Liver (tissue), 9 donors: ENCODE data around the gene WDR17. TPM values are rescaled to one million over a fixed set of nuclear protein-coding genes. Genes with fewer than 3 reads are reported as not detected.

Source experiments
- DNase-seq: peaks from one replicate; pipeline ENCODE4 v3.0.0-alpha.2; 2017; ENCODE audit warnings: low spot score
- H3K27ac ChIP-seq, 2 donors: one replicate each; pipeline ENCODE4 v1.7.0; 2013; ENCODE audit warnings: inconsistent platforms in 2 of 2, low read length in 2 of 2, control low read depth in 1 of 2, low read depth in 1 of 2, mild to moderate bottlenecking in 1 of 2
- H3K27me3 ChIP-seq, 4 donors: one replicate each; pipeline versions ENCODE4 v1.6.1 to v1.7.0; 2013; ENCODE audit warnings: low read length in 3 of 4, inconsistent platforms in 1 of 4, mild to moderate bottlenecking in 1 of 4, moderate library complexity in 1 of 4; ENCODE audit not compliant: control insufficient read depth in 4 of 4, insufficient read depth in 4 of 4
- H3K36me3 ChIP-seq, 4 donors: one replicate each; pipeline versions ENCODE4 v1.6.1 to v1.7.0; 2013; ENCODE audit warnings: low read length in 3 of 4, mild to moderate bottlenecking in 3 of 4, low read depth in 1 of 4, moderate library complexity in 1 of 4; ENCODE audit not compliant: control insufficient read depth in 4 of 4, insufficient read depth in 3 of 4
- H3K4me1 ChIP-seq, 4 donors: one replicate each; pipeline versions ENCODE4 v1.6.1 to v1.7.0; 2013; ENCODE audit warnings: low read length in 3 of 4, mild to moderate bottlenecking in 3 of 4, moderate library complexity in 1 of 4; ENCODE audit not compliant: control insufficient read depth in 4 of 4, insufficient read depth in 4 of 4
- H3K4me3 ChIP-seq, 3 donors: one replicate each; pipeline versions ENCODE4 v1.6.1 to v1.7.0; 2013; ENCODE audit warnings: low read length in 3 of 3, control low read depth in 1 of 3, low read depth in 1 of 3, mild to moderate bottlenecking in 1 of 3
- H3K9ac ChIP-seq, 2 donors: one replicate each; pipeline ENCODE4 v1.7.0; 2013; ENCODE audit warnings: low read length in 2 of 2, mild to moderate bottlenecking in 2 of 2, moderate library complexity in 2 of 2, control low read depth in 1 of 2, low read depth in 1 of 2
- H3K9me3 ChIP-seq, 4 donors: one replicate each; pipeline versions ENCODE4 v1.6.1 to v1.7.0; 2013; ENCODE audit warnings: low read length in 3 of 4; ENCODE audit not compliant: control insufficient read depth in 4 of 4
- EGR1 ChIP-seq, 2 donors: IDR thresholded peaks; 2 replicates each; pipeline ENCODE4 v1.6.1; 2016 to 2018; ENCODE audit warnings: antibody characterized with exemption in 2 of 2, low read depth in 2 of 2
- FOXA1 ChIP-seq: IDR thresholded peaks from 2 replicates; pipeline ENCODE4 v1.6.1; 2016; ENCODE audit warnings: antibody characterized with exemption
- FOXA2 ChIP-seq: IDR thresholded peaks from 2 replicates; pipeline ENCODE4 v1.6.1; 2016; ENCODE audit warnings: antibody characterized with exemption
- GABPA ChIP-seq, 2 donors: IDR thresholded peaks in 1 of 2; conservative IDR thresholded peaks in 1 of 2; 2 replicates each; pipeline ENCODE4 v1.6.1; 2016; ENCODE audit warnings: antibody characterized with exemption in 2 of 2, mild to moderate bottlenecking in 1 of 2, moderate library complexity in 1 of 2
- HNF4A ChIP-seq, 2 donors: conservative IDR thresholded peaks; 2 replicates each; pipeline ENCODE4 v1.6.1; 2016; ENCODE audit warnings: antibody characterized with exemption in 2 of 2, mild to moderate bottlenecking in 2 of 2
- HNF4G ChIP-seq: IDR thresholded peaks from 2 replicates; pipeline ENCODE4 v1.6.1; 2016; ENCODE audit warnings: antibody characterized with exemption
- JUND ChIP-seq, 2 donors: IDR thresholded peaks; 2 replicates each; pipeline ENCODE4 v1.6.1; 2016; ENCODE audit warnings: antibody characterized with exemption in 2 of 2
- NR2F2 ChIP-seq: IDR thresholded peaks from 2 replicates; pipeline ENCODE4 v1.6.1; 2016; ENCODE audit warnings: antibody characterized with exemption
- RAD21 ChIP-seq, 2 donors: IDR thresholded peaks; 2 replicates each; pipeline ENCODE4 v1.6.1; 2016; ENCODE audit warnings: antibody characterized with exemption in 2 of 2, mild to moderate bottlenecking in 2 of 2
- RXRA ChIP-seq, 2 donors: IDR thresholded peaks; 2 replicates each; pipeline ENCODE4 v1.6.1; 2017 to 2018; ENCODE audit warnings: antibody characterized with exemption in 2 of 2, mild to moderate bottlenecking in 1 of 2
- SP1 ChIP-seq: IDR thresholded peaks from 2 replicates; pipeline ENCODE4 v1.6.1; 2018; ENCODE audit warnings: antibody characterized with exemption, mild to moderate bottlenecking
- TAF1 ChIP-seq: conservative IDR thresholded peaks from 2 replicates; pipeline ENCODE4 v1.6.1; 2016; ENCODE audit warnings: antibody characterized with exemption, mild to moderate bottlenecking
- YY1 ChIP-seq: IDR thresholded peaks from 2 replicates; pipeline ENCODE4 v1.6.1; 2016; ENCODE audit warnings: antibody characterized with exemption, mild to moderate bottlenecking
- WGBS: extraction: QIAGEN DNeasy Blood & Tissue Kit; methylation state at CpG from one replicate; pipeline ENCODE4 v1.1.7; 2013; 5-methylcytosine and 5-hydroxymethylcytosine counted together
- polyA plus RNA-seq, 2 donors: library from polyadenylated mRNA; stranded (reverse) in 1 of 2; unstranded in 1 of 2; fragments of 200-250 nt in 1 of 2; fragments of >200 nt in 1 of 2; fragmentation: Nextera tagmentation in 1 of 2; extraction: Ambion mirVana in 1 of 2; gene quantifications; one replicate each; pipeline versions ENCODE4 v1.2.1 to v1.2.3, GENCODE V29; 2013 to 2015
- total RNA-seq, 2 donors: library from RNA; depleted of rRNA; stranded (reverse); fragments of >200 nt; gene quantifications; one replicate each; pipeline ENCODE4 v1.2.3, GENCODE V29; 2014
- TF ChIP-seq, protein P1 (sequence below): fragments of 150-350 bp; IDR thresholded peaks from 2 replicates; pipeline ENCODE4 v1.5.1; 2017; ENCODE audit warnings: improper control_type of control experiment, low read depth, low read length; ENCODE audit not compliant: missing input control
- TF ChIP-seq, protein P2 (sequence below): IDR thresholded peaks from 2 replicates; pipeline ENCODE4 v1.6.1; 2016; ENCODE audit warnings: antibody characterized with exemption, mild to moderate bottlenecking
- TF ChIP-seq, protein P3 (sequence below): IDR thresholded peaks from 2 replicates; pipeline ENCODE4 v1.6.1; 2016; ENCODE audit warnings: antibody characterized with exemption
- TF ChIP-seq, protein P4 (sequence below): IDR thresholded peaks from 2 replicates; pipeline ENCODE4 v1.6.1; 2016; ENCODE audit warnings: antibody characterized with exemption
- TF ChIP-seq, protein P5 (sequence below): IDR thresholded peaks from 2 replicates; pipeline ENCODE4 v1.6.1; 2016; ENCODE audit warnings: antibody characterized with exemption
- donor health status: healthy.
- donor health status: healthy.
- donor health status: healthy.
- donor health status: healthy.
- donor health status: healthy.

WDR17 gene
- total and polyA plus RNA-seq, 4 donors = 0.14 to 0.84 (median 0.34) TPM

DNA sequence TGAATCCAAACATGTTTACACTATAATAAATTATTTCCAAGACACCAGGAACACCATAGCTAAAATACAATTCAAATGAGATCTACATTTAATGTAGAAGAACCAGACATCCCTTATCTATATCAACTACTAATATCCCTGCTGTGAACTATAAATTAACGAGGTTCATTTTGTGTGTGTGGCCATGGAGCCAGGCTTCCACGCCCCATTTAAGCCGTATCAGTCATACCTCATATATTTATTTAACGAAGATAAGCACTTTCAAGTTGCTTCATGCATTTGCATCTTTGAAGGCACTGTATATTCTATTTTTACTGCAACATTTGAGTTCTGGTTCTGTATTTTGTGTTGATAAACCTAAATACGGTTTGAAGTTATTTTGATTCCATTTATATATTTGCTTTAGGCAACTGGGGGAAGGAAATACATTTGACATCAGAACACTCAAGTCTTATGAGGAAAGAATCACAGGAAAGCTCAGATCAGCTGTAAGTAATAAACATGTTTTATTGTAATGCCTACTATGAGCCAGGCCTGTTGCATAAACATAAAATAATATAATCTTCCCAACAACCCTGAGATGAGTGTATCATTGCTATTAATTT, 45.1 kb upstream of the WDR17 start:
- Histone ChIP-seq H3K27me3 (no peaks in the 10 kb centered on the region), H3K9me3 (no peaks in the 10 kb centered on the region), H3K9ac (no peak overlapping the region), H3K4me1 (no peaks in the 10 kb centered on the region), H3K4me3 (no peak overlapping the region), H3K27ac (no peak overlapping the region), H3K36me3 (no peaks in the 10 kb centered on the region)
- TF ChIP-seq GABPA (IDR thresholded peaks at IDR 0.05 in 1 of 2, conservative IDR thresholded peaks at IDR 0.05 in 1 of 2) (no peak), FOXA2 (no peak), RAD21 (IDR thresholded peaks at IDR 0.05) (no peak), NR2F2 (no peak), FOXA1 (no peak), TAF1 (no peak), YY1 (no peak), JUND (IDR thresholded peaks at IDR 0.05) (no peak), HNF4A (conservative IDR thresholded peaks at IDR 0.05) (no peak), HNF4G (no peak), EGR1 (IDR thresholded peaks at IDR 0.05; ENCODE audit: low read depth in 2 of 2) (no peak), SP1 (no peak), RXRA (IDR thresholded peaks at IDR 0.05) (no peak)
- TF ChIP-seq, protein P1, sequence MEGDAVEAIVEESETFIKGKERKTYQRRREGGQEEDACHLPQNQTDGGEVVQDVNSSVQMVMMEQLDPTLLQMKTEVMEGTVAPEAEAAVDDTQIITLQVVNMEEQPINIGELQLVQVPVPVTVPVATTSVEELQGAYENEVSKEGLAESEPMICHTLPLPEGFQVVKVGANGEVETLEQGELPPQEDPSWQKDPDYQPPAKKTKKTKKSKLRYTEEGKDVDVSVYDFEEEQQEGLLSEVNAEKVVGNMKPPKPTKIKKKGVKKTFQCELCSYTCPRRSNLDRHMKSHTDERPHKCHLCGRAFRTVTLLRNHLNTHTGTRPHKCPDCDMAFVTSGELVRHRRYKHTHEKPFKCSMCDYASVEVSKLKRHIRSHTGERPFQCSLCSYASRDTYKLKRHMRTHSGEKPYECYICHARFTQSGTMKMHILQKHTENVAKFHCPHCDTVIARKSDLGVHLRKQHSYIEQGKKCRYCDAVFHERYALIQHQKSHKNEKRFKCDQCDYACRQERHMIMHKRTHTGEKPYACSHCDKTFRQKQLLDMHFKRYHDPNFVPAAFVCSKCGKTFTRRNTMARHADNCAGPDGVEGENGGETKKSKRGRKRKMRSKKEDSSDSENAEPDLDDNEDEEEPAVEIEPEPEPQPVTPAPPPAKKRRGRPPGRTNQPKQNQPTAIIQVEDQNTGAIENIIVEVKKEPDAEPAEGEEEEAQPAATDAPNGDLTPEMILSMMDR = no peak
- TF ChIP-seq, protein P2, sequence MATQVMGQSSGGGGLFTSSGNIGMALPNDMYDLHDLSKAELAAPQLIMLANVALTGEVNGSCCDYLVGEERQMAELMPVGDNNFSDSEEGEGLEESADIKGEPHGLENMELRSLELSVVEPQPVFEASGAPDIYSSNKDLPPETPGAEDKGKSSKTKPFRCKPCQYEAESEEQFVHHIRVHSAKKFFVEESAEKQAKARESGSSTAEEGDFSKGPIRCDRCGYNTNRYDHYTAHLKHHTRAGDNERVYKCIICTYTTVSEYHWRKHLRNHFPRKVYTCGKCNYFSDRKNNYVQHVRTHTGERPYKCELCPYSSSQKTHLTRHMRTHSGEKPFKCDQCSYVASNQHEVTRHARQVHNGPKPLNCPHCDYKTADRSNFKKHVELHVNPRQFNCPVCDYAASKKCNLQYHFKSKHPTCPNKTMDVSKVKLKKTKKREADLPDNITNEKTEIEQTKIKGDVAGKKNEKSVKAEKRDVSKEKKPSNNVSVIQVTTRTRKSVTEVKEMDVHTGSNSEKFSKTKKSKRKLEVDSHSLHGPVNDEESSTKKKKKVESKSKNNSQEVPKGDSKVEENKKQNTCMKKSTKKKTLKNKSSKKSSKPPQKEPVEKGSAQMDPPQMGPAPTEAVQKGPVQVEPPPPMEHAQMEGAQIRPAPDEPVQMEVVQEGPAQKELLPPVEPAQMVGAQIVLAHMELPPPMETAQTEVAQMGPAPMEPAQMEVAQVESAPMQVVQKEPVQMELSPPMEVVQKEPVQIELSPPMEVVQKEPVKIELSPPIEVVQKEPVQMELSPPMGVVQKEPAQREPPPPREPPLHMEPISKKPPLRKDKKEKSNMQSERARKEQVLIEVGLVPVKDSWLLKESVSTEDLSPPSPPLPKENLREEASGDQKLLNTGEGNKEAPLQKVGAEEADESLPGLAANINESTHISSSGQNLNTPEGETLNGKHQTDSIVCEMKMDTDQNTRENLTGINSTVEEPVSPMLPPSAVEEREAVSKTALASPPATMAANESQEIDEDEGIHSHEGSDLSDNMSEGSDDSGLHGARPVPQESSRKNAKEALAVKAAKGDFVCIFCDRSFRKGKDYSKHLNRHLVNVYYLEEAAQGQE = no peak
- TF ChIP-seq, protein P3, sequence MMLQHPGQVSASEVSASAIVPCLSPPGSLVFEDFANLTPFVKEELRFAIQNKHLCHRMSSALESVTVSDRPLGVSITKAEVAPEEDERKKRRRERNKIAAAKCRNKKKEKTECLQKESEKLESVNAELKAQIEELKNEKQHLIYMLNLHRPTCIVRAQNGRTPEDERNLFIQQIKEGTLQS = no peak
- TF ChIP-seq, protein P4, sequence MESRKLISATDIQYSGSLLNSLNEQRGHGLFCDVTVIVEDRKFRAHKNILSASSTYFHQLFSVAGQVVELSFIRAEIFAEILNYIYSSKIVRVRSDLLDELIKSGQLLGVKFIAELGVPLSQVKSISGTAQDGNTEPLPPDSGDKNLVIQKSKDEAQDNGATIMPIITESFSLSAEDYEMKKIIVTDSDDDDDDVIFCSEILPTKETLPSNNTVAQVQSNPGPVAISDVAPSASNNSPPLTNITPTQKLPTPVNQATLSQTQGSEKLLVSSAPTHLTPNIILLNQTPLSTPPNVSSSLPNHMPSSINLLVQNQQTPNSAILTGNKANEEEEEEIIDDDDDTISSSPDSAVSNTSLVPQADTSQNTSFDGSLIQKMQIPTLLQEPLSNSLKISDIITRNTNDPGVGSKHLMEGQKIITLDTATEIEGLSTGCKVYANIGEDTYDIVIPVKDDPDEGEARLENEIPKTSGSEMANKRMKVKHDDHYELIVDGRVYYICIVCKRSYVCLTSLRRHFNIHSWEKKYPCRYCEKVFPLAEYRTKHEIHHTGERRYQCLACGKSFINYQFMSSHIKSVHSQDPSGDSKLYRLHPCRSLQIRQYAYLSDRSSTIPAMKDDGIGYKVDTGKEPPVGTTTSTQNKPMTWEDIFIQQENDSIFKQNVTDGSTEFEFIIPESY = no peak
- TF ChIP-seq, protein P5, sequence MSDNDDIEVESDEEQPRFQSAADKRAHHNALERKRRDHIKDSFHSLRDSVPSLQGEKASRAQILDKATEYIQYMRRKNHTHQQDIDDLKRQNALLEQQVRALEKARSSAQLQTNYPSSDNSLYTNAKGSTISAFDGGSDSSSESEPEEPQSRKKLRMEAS = no peak
- no peak for DNase-seq
- WGBS = 55% methylated on average over 5 of the region's 5 CpGs
